NK-92 (cell line): ENCODE measurements around the gene RNF181.
"Not testable (repeated sequence)": the region's sequence is repeated elsewhere in the genome, so short reads cannot be mapped to it uniquely, and the experiment has no call there.

Source experiments
- DNase-seq: peaks from one replicate; lab custom pipeline; 2025; ENCODE audit not compliant: unreplicated experiment; lab: John Stamatoyannopoulos, UW

The RNF181 gene

GRCh38 chr2:85595301-85596025, at the start of gene RNF181:
TSS of gene RNF181 (plus strand) at chr2:85595745. CDS start at chr2:85595764, 19 bp downstream.
- peak; percentile 65 for DNase-seq

GRCh38 chr2:85545780-85546240, 49.7 kb upstream of the RNF181 start:
- DNase-seq = no peak

GRCh38 chr2:85547089-85547858, 48.3 kb upstream of the RNF181 start:
- no peak for DNase-seq

GRCh38 chr2:85547859-85548607, 47.5 kb upstream of the RNF181 start:
- DNase-seq = no peak

- no peak for DNase-seq
Measured at GRCh38 chr2:85548608-85548900, 47.0 kb upstream of the RNF181 start.

GRCh38 chr2:85549095-85549494, 46.5 kb upstream of the RNF181 start:
- no peak for DNase-seq

GRCh38 chr2:85549826-85550225, 45.7 kb upstream of the RNF181 start:
- DNase-seq = no peak

- DNase-seq = no peak
Measured at GRCh38 chr2:85550486-85550885, 45.1 kb upstream of the RNF181 start.

- peak; percentile 49 for DNase-seq
Measured at GRCh38 chr2:85551698-85552678, 43.6 kb upstream of the RNF181 start.

- no peak for DNase-seq
Measured at GRCh38 chr2:85553184-85553583, 42.4 kb upstream of the RNF181 start.

- no peak for DNase-seq
Measured at GRCh38 chr2:85554980-85555612, 40.4 kb upstream of the RNF181 start.

GRCh38 chr2:85557130-85557529, 38.4 kb upstream of the RNF181 start:
- DNase-seq = no peak

- DNase-seq = no peak
Measured at GRCh38 chr2:85558160-85558559, 37.4 kb upstream of the RNF181 start.

- DNase-seq = not testable (repeated sequence)
Measured at GRCh38 chr2:85560403-85560726, 35.2 kb upstream of the RNF181 start.

- no peak for DNase-seq
Measured at GRCh38 chr2:85560812-85561279, 34.7 kb upstream of the RNF181 start.

GRCh38 chr2:85561280-85562212, 34.0 kb upstream of the RNF181 start, which contains the start of gene GGCX:
TSS of gene GGCX (minus strand) at chr2:85561493. CDS start at chr2:85561428, 65 bp downstream.
- DNase-seq = peak; percentile 39

- DNase-seq = no peak
Measured at GRCh38 chr2:85564144-85564563, 31.4 kb upstream of the RNF181 start.

GRCh38 chr2:85566265-85566664, 29.3 kb upstream of the RNF181 start:
- no peak for DNase-seq

GRCh38 chr2:85575739-85576138, 19.8 kb upstream of the RNF181 start:
- no peak for DNase-seq
